H9 (cell line): ENCODE results near the gene FXYD2. TPM values are rescaled to one million over a fixed set of nuclear protein-coding genes. Genes with fewer than 3 reads are reported as not detected.

ENCODE experiments used
- DNase-seq: peaks from one replicate; pipeline ENCODE4 v3.0.0-alpha.2; 2017
- H2AFZ ChIP-seq: one replicate; pipeline ENCODE4 v1.6.1; 2013; ENCODE audit warnings: mild to moderate bottlenecking, low read length, control low read depth, moderate library complexity
- H2AK5ac ChIP-seq: 2 replicates; pipeline ENCODE4 v1.6.1; 2013; ENCODE audit warnings: low read length, control low read depth, mixed read lengths; ENCODE audit not compliant: insufficient read length
- H2BK120ac ChIP-seq: one replicate; pipeline ENCODE4 v1.6.1; 2013; ENCODE audit warnings: low read depth, mild to moderate bottlenecking, low read length, control low read depth, inconsistent platforms; ENCODE audit not compliant: poor library complexity, severe bottlenecking
- H2BK12ac ChIP-seq: 2 replicates; pipeline ENCODE4 v1.6.1; 2013; ENCODE audit warnings: low read length, control low read depth, mixed read lengths, low read depth; ENCODE audit not compliant: insufficient read length
- H2BK15ac ChIP-seq: 2 replicates; pipeline ENCODE4 v1.6.1; 2013; ENCODE audit warnings: low read depth, low read length, control low read depth
- H2BK20ac ChIP-seq: one replicate; pipeline ENCODE4 v1.6.1; 2013; ENCODE audit warnings: low read depth, mild to moderate bottlenecking, low read length, control low read depth, inconsistent platforms; ENCODE audit not compliant: poor library complexity, severe bottlenecking
- H2BK5ac ChIP-seq: 2 replicates; pipeline ENCODE4 v1.6.1; 2013; ENCODE audit warnings: low read length, control low read depth, mixed read lengths; ENCODE audit not compliant: insufficient read length
- H3K14ac ChIP-seq: 2 replicates; pipeline ENCODE4 v1.6.1; 2013; ENCODE audit warnings: low read length, control low read depth; ENCODE audit not compliant: insufficient read depth
- H3K18ac ChIP-seq: 2 replicates; pipeline ENCODE4 v1.6.1; 2013; ENCODE audit warnings: low read depth, mild to moderate bottlenecking, mixed read lengths, low read length, control low read depth; ENCODE audit not compliant: insufficient read length
- H3K23ac ChIP-seq: 2 replicates; pipeline ENCODE4 v1.6.1; 2013; ENCODE audit warnings: low read length, control low read depth, mixed read lengths, low read depth; ENCODE audit not compliant: insufficient read length
- H3K23me2 ChIP-seq: 2 replicates; pipeline ENCODE4 v1.6.1; 2013; ENCODE audit warnings: low read depth, mild to moderate bottlenecking, mixed read lengths, low read length, control low read depth; ENCODE audit not compliant: insufficient read length, poor library complexity, severe bottlenecking
- H3K27ac ChIP-seq: 2 replicates; pipeline ENCODE4 v1.5.1; 2013; ENCODE audit warnings: low read length, control low read depth, mixed read lengths, low read depth; ENCODE audit not compliant: insufficient read length
- H3K27me3 ChIP-seq: 2 replicates; pipeline ENCODE4 v1.6.1; 2013; ENCODE audit warnings: low read length, control low read depth, inconsistent platforms; ENCODE audit not compliant: insufficient read depth
- H3K4ac ChIP-seq: 2 replicates; pipeline ENCODE4 v1.6.1; 2013; ENCODE audit warnings: low read depth, mild to moderate bottlenecking, control low read depth, inconsistent platforms, low read length, moderate library complexity
- H3K4me1 ChIP-seq: 2 replicates; pipeline ENCODE4 v1.6.1; 2013; ENCODE audit warnings: low read length, control low read depth, inconsistent platforms; ENCODE audit not compliant: insufficient read depth
- H3K4me2 ChIP-seq: 2 replicates; pipeline ENCODE4 v1.6.1; 2013; ENCODE audit warnings: low read length, control low read depth, mixed read lengths; ENCODE audit not compliant: insufficient read length, insufficient read depth
- H3K56ac ChIP-seq: 2 replicates; pipeline ENCODE4 v1.6.1; 2013; ENCODE audit warnings: low read depth, mild to moderate bottlenecking, mixed read lengths, low read length, control low read depth; ENCODE audit not compliant: insufficient read length
- H3K79me1 ChIP-seq: 2 replicates; pipeline ENCODE4 v1.6.1; 2013; ENCODE audit warnings: low read depth, mild to moderate bottlenecking, moderate library complexity, low read length, control low read depth, inconsistent platforms; ENCODE audit not compliant: insufficient read depth, poor library complexity, severe bottlenecking
- H3K79me2 ChIP-seq: 2 replicates; pipeline ENCODE4 v1.6.1; 2013; ENCODE audit warnings: low read length, control low read depth, inconsistent platforms; ENCODE audit not compliant: insufficient read depth
- H3K9ac ChIP-seq: 2 replicates; pipeline ENCODE4 v1.6.1; 2013; ENCODE audit warnings: low read length, control low read depth, mixed read lengths; ENCODE audit not compliant: insufficient read length; ENCODE audit errors: extremely low read depth
- H3K9me3 ChIP-seq: one replicate; pipeline ENCODE4 v1.6.1; 2013; ENCODE audit warnings: low read depth, low read length, inconsistent platforms; ENCODE audit not compliant: control insufficient read depth
- H3T11ph ChIP-seq: one replicate; pipeline ENCODE4 v1.6.1; 2013; ENCODE audit warnings: mild to moderate bottlenecking, low read length, control low read depth, inconsistent platforms
- H4K20me1 ChIP-seq: one replicate; pipeline ENCODE4 v1.6.1; 2013; ENCODE audit not compliant: control insufficient read depth, insufficient read length, insufficient read depth
- H4K5ac ChIP-seq: 2 replicates; pipeline ENCODE4 v1.6.1; 2013; ENCODE audit warnings: low read depth, mild to moderate bottlenecking, mixed read lengths, low read length, control low read depth; ENCODE audit not compliant: insufficient read length
- H4K8ac ChIP-seq: replicated peaks from 2 replicates; pipeline ENCODE4 v1.6.1; 2013; ENCODE audit warnings: low read length, control low read depth, mixed read lengths, low read depth; ENCODE audit not compliant: insufficient read length
- H4K91ac ChIP-seq: 2 replicates; pipeline ENCODE4 v1.6.1; 2013; ENCODE audit warnings: low read depth, mild to moderate bottlenecking, moderate library complexity, mixed read lengths, low read length, control low read depth; ENCODE audit not compliant: insufficient read length
- H3K27ac Mint-ChIP-seq, 3 experiments: 2 replicates in 2 of 3; 3 replicates in 1 of 3; pipeline ENCODE4 v1.8.0; 2020 to 2021; ENCODE audit warnings: mixed read lengths in 3 of 3, mild to moderate bottlenecking in 1 of 3, moderate library complexity in 1 of 3
- H3K27me3 Mint-ChIP-seq: 2 replicates; pipeline ENCODE4 v1.8.0; 2021; ENCODE audit warnings: low read depth, mild to moderate bottlenecking, moderate library complexity, mixed read lengths
- H3K36me3 Mint-ChIP-seq, 3 experiments: 2 replicates in 2 of 3; 3 replicates in 1 of 3; pipeline ENCODE4 v1.8.0; 2020 to 2021; ENCODE audit warnings: low read depth in 3 of 3, mixed read lengths in 3 of 3; ENCODE audit not compliant: insufficient read depth in 1 of 3
- H3K4me1 Mint-ChIP-seq, 2 experiments: 2 replicates each; pipeline ENCODE4 v1.8.0; 2020; ENCODE audit warnings: mixed read lengths in 2 of 2
- H3K4me3 Mint-ChIP-seq, 2 experiments: 2 replicates in 1 of 2; 3 replicates in 1 of 2; pipeline ENCODE4 v1.8.0; 2020 to 2021; ENCODE audit warnings: mild to moderate bottlenecking in 2 of 2, mixed read lengths in 2 of 2, moderate library complexity in 1 of 2
- H3K9me3 Mint-ChIP-seq, 2 experiments: 2 replicates in 1 of 2; 3 replicates in 1 of 2; pipeline ENCODE4 v1.8.0; 2020; ENCODE audit warnings: mild to moderate bottlenecking in 2 of 2, mixed read lengths in 2 of 2, moderate library complexity in 1 of 2
- CTCF ChIP-seq: fragments of 200-600 bp; sonication (generic); conservative IDR thresholded peaks from 3 replicates; pipeline ENCODE4 v1.8.0; 2021; ENCODE audit warnings: antibody characterized with exemption, mild to moderate bottlenecking
- WGBS: extraction: QIAGEN DNeasy Blood & Tissue Kit; methylation state at CpG from one replicate; pipeline ENCODE4 v1.1.7; 2013; ENCODE audit warnings: missing lambda C conversion rate, low lambda C conversion rate, mixed read lengths; ENCODE audit not compliant: insufficient read length; ENCODE audit errors: extremely low coverage; 5-methylcytosine and 5-hydroxymethylcytosine counted together
- total RNA-seq: library from RNA; stranded (reverse); gene quantifications from 2 replicates; pipeline ENCODE4 v1.2.1, GENCODE V29; 2021

Gene FXYD2
- total RNA-seq, 1 experiment from 2014 or later = 0.79 TPM

GRCh38 chr11:117774553-117774952 lies 50.0 kb downstream of the FXYD2 start:
- Histone ChIP-seq H3K56ac (no peak overlapping the region), H2BK120ac (no peak overlapping the region), H3K27me3 (no peaks in the 10 kb centered on the region), H3K23me2 (no peaks in the 10 kb centered on the region), H2AFZ (no peak overlapping the region), H2AK5ac (no peak overlapping the region), H3K4me2 (no peak overlapping the region), H2BK5ac (no peak overlapping the region), H3K18ac (no peak overlapping the region), H3K14ac (no peak overlapping the region), H2BK15ac (no peak overlapping the region), H4K20me1 (no peaks in the 10 kb centered on the region), H3K4ac (no peak overlapping the region), H3K79me1 (no peaks in the 10 kb centered on the region), H3K9me3 (no peaks in the 10 kb centered on the region), H4K91ac (no peak overlapping the region), H3K23ac (no peak overlapping the region), H3K9ac (no peak overlapping the region), H2BK12ac (no peak overlapping the region), H4K8ac (no peak overlapping the region), H3K4me1 (no peaks in the 10 kb centered on the region), H3K79me2 (no peaks in the 10 kb centered on the region), H3K27ac (no peak overlapping the region), H4K5ac (no peak overlapping the region), H2BK20ac (no peak overlapping the region), H3T11ph (no peak overlapping the region)
- Mint-ChIP-seq H3K4me3 (no peak overlapping the region), H3K27me3 (peaks cover 39% of the 10 kb centered on the region), H3K27ac (no peak overlapping the region), H3K36me3 (no peaks in the 10 kb centered on the region), H3K4me1 (no peaks in the 10 kb centered on the region), H3K9me3 (no peaks in the 10 kb centered on the region; a peak in 1 of 5 replicates)
- TF ChIP-seq CTCF = no peak
- DNase-seq = no peak
- WGBS = no CpG with 5 or more reads among the region's 3 CpGs
